ENCODE results near the gene KRTAP10-10. TPM values are rescaled to one million over a fixed set of nuclear protein-coding genes. Genes with fewer than 3 reads are reported as not detected.

Gene KRTAP10-10
- polyA plus RNA-seq, 1 donor (not counting 4 experiments of a cell fraction or from before 2014, with no cell fraction given), result not detected

DNA sequence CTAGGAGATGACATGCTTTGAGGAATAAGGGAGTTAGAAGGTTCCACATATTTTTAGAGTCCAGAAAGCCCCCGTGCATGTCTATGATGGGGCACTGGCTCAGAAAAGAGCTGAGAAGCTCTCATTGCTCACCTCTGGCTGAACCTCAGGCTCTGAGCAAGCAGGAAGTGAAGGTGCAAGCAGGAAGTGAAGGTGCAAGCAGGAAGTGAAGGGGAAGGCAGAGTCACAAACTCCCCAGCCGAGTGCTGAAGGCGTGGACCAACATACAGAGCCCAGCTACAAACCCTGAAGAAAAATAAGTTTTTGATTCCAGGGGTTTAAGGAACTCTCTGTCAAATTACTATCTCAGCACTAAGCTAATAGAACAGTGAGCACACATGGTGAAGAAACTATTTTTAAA lies 18.2 kb upstream of the KRTAP10-10 start:
- dilution Hi-C loops (cut with MboI; ENCODE audit: extremely low pct_ligation_motif_present, low sequenced_read_pairs), result no loop called here
- Histone ChIP-seq H3K4me1 (ENCODE audit: control insufficient read depth, extremely low read depth, insufficient read depth, low read length) (peaks cover 7% of the 10 kb centered on the region), H3K27ac (ENCODE audit: control insufficient read depth, insufficient read depth, low read length) (no peak overlapping the region), H3K36me3 (ENCODE audit: control insufficient read depth in 2 of 2, extremely low read depth in 1 of 2, insufficient read depth in 2 of 2, low read length in 2 of 2) (no peaks in the 10 kb centered on the region), H4K20me1 (ENCODE audit: control insufficient read depth, extremely low read depth, insufficient read depth, low read length) (no peaks in the 10 kb centered on the region), H3K9me1 (ENCODE audit: control insufficient read depth, extremely low read depth, insufficient read depth, low read length) (no peaks in the 10 kb centered on the region), H3K27me3 (ENCODE audit: control insufficient read depth, extremely low read depth, insufficient read depth, low read length) (peaks cover 19% of the 10 kb centered on the region), H3K4me3 (ENCODE audit: control insufficient read depth in 2 of 3, extremely low read depth in 1 of 3, insufficient read depth in 2 of 3, low read depth in 1 of 3, low read length in 3 of 3) (no peak overlapping the region), H3K9ac (ENCODE audit: control insufficient read depth, extremely low read depth, insufficient read depth, low read length) (no peak overlapping the region), H3K9me3 (ENCODE audit: control insufficient read depth, low read depth, low read length) (peaks cover 6% of the 10 kb centered on the region), H2AFZ (ENCODE audit: control insufficient read depth, low read length) (no peak overlapping the region), H3K79me2 (ENCODE audit: control insufficient read depth, insufficient read depth, low read length) (no peaks in the 10 kb centered on the region), H3K4me2 (ENCODE audit: control insufficient read depth, extremely low read depth, insufficient read depth, low read depth, low read length) (no peak overlapping the region)
- TF ChIP-seq EZH2 (IDR thresholded peaks at IDR 0.05; ENCODE audit: low read length), result no peak
- TF ChIP-seq, protein P1, sequence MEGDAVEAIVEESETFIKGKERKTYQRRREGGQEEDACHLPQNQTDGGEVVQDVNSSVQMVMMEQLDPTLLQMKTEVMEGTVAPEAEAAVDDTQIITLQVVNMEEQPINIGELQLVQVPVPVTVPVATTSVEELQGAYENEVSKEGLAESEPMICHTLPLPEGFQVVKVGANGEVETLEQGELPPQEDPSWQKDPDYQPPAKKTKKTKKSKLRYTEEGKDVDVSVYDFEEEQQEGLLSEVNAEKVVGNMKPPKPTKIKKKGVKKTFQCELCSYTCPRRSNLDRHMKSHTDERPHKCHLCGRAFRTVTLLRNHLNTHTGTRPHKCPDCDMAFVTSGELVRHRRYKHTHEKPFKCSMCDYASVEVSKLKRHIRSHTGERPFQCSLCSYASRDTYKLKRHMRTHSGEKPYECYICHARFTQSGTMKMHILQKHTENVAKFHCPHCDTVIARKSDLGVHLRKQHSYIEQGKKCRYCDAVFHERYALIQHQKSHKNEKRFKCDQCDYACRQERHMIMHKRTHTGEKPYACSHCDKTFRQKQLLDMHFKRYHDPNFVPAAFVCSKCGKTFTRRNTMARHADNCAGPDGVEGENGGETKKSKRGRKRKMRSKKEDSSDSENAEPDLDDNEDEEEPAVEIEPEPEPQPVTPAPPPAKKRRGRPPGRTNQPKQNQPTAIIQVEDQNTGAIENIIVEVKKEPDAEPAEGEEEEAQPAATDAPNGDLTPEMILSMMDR (optimal IDR thresholded peaks at IDR 0.05 in 1 of 3, IDR thresholded peaks at IDR 0.05 in 1 of 3, conservative IDR thresholded peaks at IDR 0.05 in 1 of 3; ENCODE audit: extremely low read depth in 1 of 3, insufficient read depth in 2 of 3, low read length in 3 of 3), result no peak
- DNase-seq (ENCODE audit: low read depth, low spot score) (no peak), FAIRE-seq (no peak)

DNA sequence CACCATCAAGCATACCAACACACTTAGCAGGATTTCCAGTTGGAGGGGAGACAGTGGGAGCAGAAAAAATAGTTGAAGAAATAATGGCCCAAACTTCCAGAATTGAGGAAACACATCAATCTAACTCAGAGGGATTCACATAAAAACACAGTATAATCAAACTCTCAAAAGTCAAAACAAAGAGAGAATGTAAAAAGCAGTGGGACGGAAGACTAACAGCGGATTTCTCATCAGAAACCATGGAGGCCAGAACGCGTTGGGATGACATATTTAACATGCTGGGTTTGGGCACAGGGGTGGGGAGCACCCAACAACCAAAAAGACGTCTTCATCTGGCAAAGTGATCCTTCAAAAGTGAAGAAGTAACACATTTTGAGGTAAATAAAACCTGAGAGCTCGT lies 17.3 kb upstream of the KRTAP10-10 start:
- no peak for FAIRE-seq
- no peak overlapping the region for H3K27ac ChIP-seq (ENCODE audit: control insufficient read depth, insufficient read depth, low read length)
- H3K9me1 ChIP-seq (ENCODE audit: control insufficient read depth, extremely low read depth, insufficient read depth, low read length), result no peaks in the 10 kb centered on the region
- peaks cover 7% of the 10 kb centered on the region for H3K4me1 ChIP-seq (ENCODE audit: control insufficient read depth, extremely low read depth, insufficient read depth, low read length)
- DNase-seq (ENCODE audit: low read depth, low spot score), result no peak
- no peaks in the 10 kb centered on the region for H4K20me1 ChIP-seq (ENCODE audit: control insufficient read depth, extremely low read depth, insufficient read depth, low read length)
- dilution Hi-C loops (cut with MboI; ENCODE audit: extremely low pct_ligation_motif_present, low sequenced_read_pairs), result no loop called here
- no peak overlapping the region for H3K9ac ChIP-seq (ENCODE audit: control insufficient read depth, extremely low read depth, insufficient read depth, low read length)
- no peak for TF ChIP-seq EZH2 (IDR thresholded peaks at IDR 0.05; ENCODE audit: low read length)
- TF ChIP-seq, protein P1 (optimal IDR thresholded peaks at IDR 0.05 in 1 of 3, IDR thresholded peaks at IDR 0.05 in 1 of 3, conservative IDR thresholded peaks at IDR 0.05 in 1 of 3; ENCODE audit: extremely low read depth in 1 of 3, insufficient read depth in 2 of 3, low read length in 3 of 3), result no peak
- no peaks in the 10 kb centered on the region for H3K79me2 ChIP-seq (ENCODE audit: control insufficient read depth, insufficient read depth, low read length)
- H3K36me3 ChIP-seq (ENCODE audit: control insufficient read depth in 2 of 2, extremely low read depth in 1 of 2, insufficient read depth in 2 of 2, low read length in 2 of 2), result no peaks in the 10 kb centered on the region
- no peak overlapping the region for H3K4me2 ChIP-seq (ENCODE audit: control insufficient read depth, extremely low read depth, insufficient read depth, low read depth, low read length)
- H3K4me3 ChIP-seq (ENCODE audit: control insufficient read depth in 2 of 3, extremely low read depth in 1 of 3, insufficient read depth in 2 of 3, low read depth in 1 of 3, low read length in 3 of 3), result no peak overlapping the region
- no peak overlapping the region for H2AFZ ChIP-seq (ENCODE audit: control insufficient read depth, low read length)
- peaks cover 7% of the 10 kb centered on the region for H3K9me3 ChIP-seq (ENCODE audit: control insufficient read depth, low read depth, low read length)
- H3K27me3 ChIP-seq (ENCODE audit: control insufficient read depth, extremely low read depth, insufficient read depth, low read length), result peaks cover 17% of the 10 kb centered on the region

All from keratinocyte (primary cell).